ENCODE data around the gene BEX1.
"Not testable (repeated sequence)": the region's sequence is repeated elsewhere in the genome, so short reads cannot be mapped to it uniquely, and the experiment has no call there.

DNA sequence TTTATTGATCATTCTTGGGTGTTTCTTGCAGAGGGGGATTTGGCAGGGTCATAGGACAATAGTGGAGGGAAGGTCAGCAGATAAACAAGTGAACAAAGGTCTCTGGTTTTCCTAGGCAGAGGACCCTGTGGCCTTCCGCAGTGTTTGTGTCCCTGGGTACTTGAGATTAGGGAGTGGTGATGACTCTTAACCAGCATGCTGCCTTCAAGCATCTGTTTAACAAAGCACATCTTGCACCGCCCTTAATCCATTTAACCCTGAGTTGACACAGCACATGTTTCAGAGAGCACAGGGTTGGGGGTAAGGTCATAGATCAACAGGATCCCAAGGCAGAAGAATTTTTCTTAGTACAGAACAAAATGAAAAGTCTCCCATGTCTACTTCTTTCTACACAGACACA is 39.9 kb upstream of the BEX1 start:
- TF ChIP-seq, protein P1, sequence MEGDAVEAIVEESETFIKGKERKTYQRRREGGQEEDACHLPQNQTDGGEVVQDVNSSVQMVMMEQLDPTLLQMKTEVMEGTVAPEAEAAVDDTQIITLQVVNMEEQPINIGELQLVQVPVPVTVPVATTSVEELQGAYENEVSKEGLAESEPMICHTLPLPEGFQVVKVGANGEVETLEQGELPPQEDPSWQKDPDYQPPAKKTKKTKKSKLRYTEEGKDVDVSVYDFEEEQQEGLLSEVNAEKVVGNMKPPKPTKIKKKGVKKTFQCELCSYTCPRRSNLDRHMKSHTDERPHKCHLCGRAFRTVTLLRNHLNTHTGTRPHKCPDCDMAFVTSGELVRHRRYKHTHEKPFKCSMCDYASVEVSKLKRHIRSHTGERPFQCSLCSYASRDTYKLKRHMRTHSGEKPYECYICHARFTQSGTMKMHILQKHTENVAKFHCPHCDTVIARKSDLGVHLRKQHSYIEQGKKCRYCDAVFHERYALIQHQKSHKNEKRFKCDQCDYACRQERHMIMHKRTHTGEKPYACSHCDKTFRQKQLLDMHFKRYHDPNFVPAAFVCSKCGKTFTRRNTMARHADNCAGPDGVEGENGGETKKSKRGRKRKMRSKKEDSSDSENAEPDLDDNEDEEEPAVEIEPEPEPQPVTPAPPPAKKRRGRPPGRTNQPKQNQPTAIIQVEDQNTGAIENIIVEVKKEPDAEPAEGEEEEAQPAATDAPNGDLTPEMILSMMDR (IDR thresholded peaks at IDR 0.05; ENCODE audit: low read depth, low read length), result not testable (repeated sequence)
- TF ChIP-seq EZH2phosphoT487 (IDR thresholded peaks at IDR 0.05; ENCODE audit: low read depth), result not testable (repeated sequence)

Measured in OCI-LY3 (cell line).